ENCODE measurements around the gene TMEM156.
"Not testable (repeated sequence)": the region's sequence is repeated elsewhere in the genome, so short reads cannot be mapped to it uniquely, and the experiment has no call there.

The TMEM156 gene

DNA sequence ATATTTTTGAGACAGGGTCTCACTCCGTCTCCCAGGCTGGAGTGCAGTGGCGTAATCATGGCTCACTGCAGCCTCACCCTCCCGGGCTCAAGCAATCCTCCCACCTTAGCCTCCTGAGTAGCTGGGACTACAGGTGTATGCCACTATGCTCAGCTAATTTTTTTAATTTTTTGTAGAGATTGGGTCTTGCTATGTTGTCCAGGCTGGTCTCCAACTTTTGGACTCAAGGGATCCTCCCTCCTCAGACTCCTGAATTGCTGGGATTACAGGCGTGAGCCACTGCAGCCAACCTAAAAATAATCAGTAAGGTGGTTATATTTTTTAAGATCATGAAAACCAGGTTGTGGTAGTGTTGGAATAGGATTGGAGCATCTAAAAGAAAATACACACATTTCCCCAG is 38.1 kb downstream of the TMEM156 start:
- no peaks in the 10 kb centered on the region for H4K20me1 ChIP-seq (ENCODE audit: insufficient read depth, low read length)
- H3K9ac ChIP-seq (ENCODE audit: low read depth, low read length): no peak overlapping the region
- no peaks in the 10 kb centered on the region for H3K4me1 ChIP-seq (ENCODE audit: insufficient read depth, low read length)
- no peaks in the 10 kb centered on the region for H3K79me2 ChIP-seq (ENCODE audit: insufficient read depth, low read length)
- no peak for DNase-seq
- H2AFZ ChIP-seq (ENCODE audit: low read depth, low read length): no peak overlapping the region
- no peak for TF ChIP-seq EZH2 (IDR thresholded peaks at IDR 0.05; ENCODE audit: borderline replicate concordance, low read depth, low read length, severe bottlenecking)
- TF ChIP-seq, protein P1, sequence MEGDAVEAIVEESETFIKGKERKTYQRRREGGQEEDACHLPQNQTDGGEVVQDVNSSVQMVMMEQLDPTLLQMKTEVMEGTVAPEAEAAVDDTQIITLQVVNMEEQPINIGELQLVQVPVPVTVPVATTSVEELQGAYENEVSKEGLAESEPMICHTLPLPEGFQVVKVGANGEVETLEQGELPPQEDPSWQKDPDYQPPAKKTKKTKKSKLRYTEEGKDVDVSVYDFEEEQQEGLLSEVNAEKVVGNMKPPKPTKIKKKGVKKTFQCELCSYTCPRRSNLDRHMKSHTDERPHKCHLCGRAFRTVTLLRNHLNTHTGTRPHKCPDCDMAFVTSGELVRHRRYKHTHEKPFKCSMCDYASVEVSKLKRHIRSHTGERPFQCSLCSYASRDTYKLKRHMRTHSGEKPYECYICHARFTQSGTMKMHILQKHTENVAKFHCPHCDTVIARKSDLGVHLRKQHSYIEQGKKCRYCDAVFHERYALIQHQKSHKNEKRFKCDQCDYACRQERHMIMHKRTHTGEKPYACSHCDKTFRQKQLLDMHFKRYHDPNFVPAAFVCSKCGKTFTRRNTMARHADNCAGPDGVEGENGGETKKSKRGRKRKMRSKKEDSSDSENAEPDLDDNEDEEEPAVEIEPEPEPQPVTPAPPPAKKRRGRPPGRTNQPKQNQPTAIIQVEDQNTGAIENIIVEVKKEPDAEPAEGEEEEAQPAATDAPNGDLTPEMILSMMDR (IDR thresholded peaks at IDR 0.05; ENCODE audit: borderline replicate concordance, extremely low read depth, low read length, poor library complexity, severe bottlenecking): no peak
- H3K36me3 ChIP-seq (ENCODE audit: insufficient read depth, low read length): no peaks in the 10 kb centered on the region; the same call in 1 of the 2 replicates
- no peak for ATAC-seq (ENCODE audit: insufficient read depth, low read depth)
- no peak overlapping the region for H3K4me2 ChIP-seq (ENCODE audit: insufficient read depth, low read length)
- H3K4me3 ChIP-seq (ENCODE audit: low read depth in 1 of 2, low read length in 2 of 2): no peak overlapping the region
- no peaks in the 10 kb centered on the region for H3K27me3 ChIP-seq (ENCODE audit: insufficient read depth, low read length, poor library complexity)
- no peak overlapping the region for H3K27ac ChIP-seq (ENCODE audit: low read length)
- H3K9me3 ChIP-seq (ENCODE audit: insufficient read depth, low read length, severe bottlenecking): no peaks in the 10 kb centered on the region

DNA sequence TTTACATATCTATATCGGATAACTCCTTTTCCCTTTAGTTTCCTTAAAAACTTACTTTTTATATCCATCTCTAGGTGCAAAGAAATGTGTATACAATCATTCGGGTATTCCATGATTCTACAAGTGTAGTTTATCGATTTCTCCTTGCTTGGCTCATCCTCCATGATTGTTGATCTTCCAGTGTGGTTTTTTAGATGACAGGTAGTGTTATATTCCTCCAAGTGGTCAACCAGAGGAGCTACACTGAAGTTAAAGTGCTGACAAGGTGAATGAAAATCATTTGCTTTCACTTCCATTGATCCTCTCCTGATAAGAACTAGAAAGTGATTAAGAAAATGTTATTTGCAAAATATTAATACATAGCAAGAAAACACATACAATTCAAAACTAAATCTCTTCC is 38.5 kb downstream of the TMEM156 start:
- TF ChIP-seq, protein P1 (IDR thresholded peaks at IDR 0.05; ENCODE audit: borderline replicate concordance, extremely low read depth, low read length, poor library complexity, severe bottlenecking): no peak
- no peak for TF ChIP-seq EZH2 (IDR thresholded peaks at IDR 0.05; ENCODE audit: borderline replicate concordance, low read depth, low read length, severe bottlenecking)
- Histone ChIP-seq H3K9ac (ENCODE audit: low read depth, low read length) (no peak overlapping the region), H3K27ac (ENCODE audit: low read length) (no peak overlapping the region), H4K20me1 (ENCODE audit: insufficient read depth, low read length) (no peaks in the 10 kb centered on the region), H3K36me3 (ENCODE audit: insufficient read depth, low read length) (no peaks in the 10 kb centered on the region; the same call in 1 of the 2 replicates), H3K4me1 (ENCODE audit: insufficient read depth, low read length) (no peaks in the 10 kb centered on the region), H3K4me3 (ENCODE audit: low read depth in 1 of 2, low read length in 2 of 2) (no peak overlapping the region), H3K27me3 (ENCODE audit: insufficient read depth, low read length, poor library complexity) (no peaks in the 10 kb centered on the region), H3K9me3 (ENCODE audit: insufficient read depth, low read length, severe bottlenecking) (no peaks in the 10 kb centered on the region), H3K79me2 (ENCODE audit: insufficient read depth, low read length) (no peaks in the 10 kb centered on the region), H2AFZ (ENCODE audit: low read depth, low read length) (no peak overlapping the region), H3K4me2 (ENCODE audit: insufficient read depth, low read length) (no peak overlapping the region)
- ATAC-seq (ENCODE audit: insufficient read depth, low read depth): no peak
- DNase-seq: no peak

- no peaks in the 10 kb centered on the region for H4K20me1 ChIP-seq (ENCODE audit: insufficient read depth, low read length)
- no peaks in the 10 kb centered on the region for H3K27me3 ChIP-seq (ENCODE audit: insufficient read depth, low read length, poor library complexity)
- no peak for DNase-seq
- no peak overlapping the region for H3K9ac ChIP-seq (ENCODE audit: low read depth, low read length)
- H3K27ac ChIP-seq (ENCODE audit: low read length): no peak overlapping the region
- H3K4me1 ChIP-seq (ENCODE audit: insufficient read depth, low read length): no peaks in the 10 kb centered on the region
- H3K36me3 ChIP-seq (ENCODE audit: insufficient read depth, low read length): no peaks in the 10 kb centered on the region; the same call in 1 of the 2 replicates
- no peak for ATAC-seq (ENCODE audit: insufficient read depth, low read depth)
- no peak overlapping the region for H3K4me3 ChIP-seq (ENCODE audit: low read depth in 1 of 2, low read length in 2 of 2)
- TF ChIP-seq, protein P1 (IDR thresholded peaks at IDR 0.05; ENCODE audit: borderline replicate concordance, extremely low read depth, low read length, poor library complexity, severe bottlenecking): no peak
- TF ChIP-seq EZH2 (IDR thresholded peaks at IDR 0.05; ENCODE audit: borderline replicate concordance, low read depth, low read length, severe bottlenecking): no peak
- H3K4me2 ChIP-seq (ENCODE audit: insufficient read depth, low read length): no peak overlapping the region
- no peaks in the 10 kb centered on the region for H3K9me3 ChIP-seq (ENCODE audit: insufficient read depth, low read length, severe bottlenecking)
- no peak overlapping the region for H2AFZ ChIP-seq (ENCODE audit: low read depth, low read length)
- H3K79me2 ChIP-seq (ENCODE audit: insufficient read depth, low read length): no peaks in the 10 kb centered on the region
Observed at GRCh38 chr4:38990241-38990640, 42.0 kb downstream of the TMEM156 start.

- H3K79me2 ChIP-seq (ENCODE audit: insufficient read depth, low read length): no peaks in the 10 kb centered on the region
- DNase-seq (no peak), ATAC-seq (ENCODE audit: insufficient read depth, low read depth) (no peak)
- no peaks in the 10 kb centered on the region for H3K4me1 ChIP-seq (ENCODE audit: insufficient read depth, low read length)
- H4K20me1 ChIP-seq (ENCODE audit: insufficient read depth, low read length): no peaks in the 10 kb centered on the region
- H3K4me3 ChIP-seq (ENCODE audit: low read depth in 1 of 2, low read length in 2 of 2): no peak overlapping the region
- no peaks in the 10 kb centered on the region for H3K27me3 ChIP-seq (ENCODE audit: insufficient read depth, low read length, poor library complexity)
- no peak overlapping the region for H3K9ac ChIP-seq (ENCODE audit: low read depth, low read length)
- TF ChIP-seq EZH2 (IDR thresholded peaks at IDR 0.05; ENCODE audit: borderline replicate concordance, low read depth, low read length, severe bottlenecking): no peak
- TF ChIP-seq, protein P1 (IDR thresholded peaks at IDR 0.05; ENCODE audit: borderline replicate concordance, extremely low read depth, low read length, poor library complexity, severe bottlenecking): no peak
- H3K4me2 ChIP-seq (ENCODE audit: insufficient read depth, low read length): no peak overlapping the region
- no peaks in the 10 kb centered on the region for H3K36me3 ChIP-seq (ENCODE audit: insufficient read depth, low read length)
- no peak overlapping the region for H3K27ac ChIP-seq (ENCODE audit: low read length)
- H3K9me3 ChIP-seq (ENCODE audit: insufficient read depth, low read length, severe bottlenecking): no peaks in the 10 kb centered on the region
- H2AFZ ChIP-seq (ENCODE audit: low read depth, low read length): no peak overlapping the region
Observed at GRCh38 chr4:38989487-38989886, 42.7 kb downstream of the TMEM156 start.

DNA sequence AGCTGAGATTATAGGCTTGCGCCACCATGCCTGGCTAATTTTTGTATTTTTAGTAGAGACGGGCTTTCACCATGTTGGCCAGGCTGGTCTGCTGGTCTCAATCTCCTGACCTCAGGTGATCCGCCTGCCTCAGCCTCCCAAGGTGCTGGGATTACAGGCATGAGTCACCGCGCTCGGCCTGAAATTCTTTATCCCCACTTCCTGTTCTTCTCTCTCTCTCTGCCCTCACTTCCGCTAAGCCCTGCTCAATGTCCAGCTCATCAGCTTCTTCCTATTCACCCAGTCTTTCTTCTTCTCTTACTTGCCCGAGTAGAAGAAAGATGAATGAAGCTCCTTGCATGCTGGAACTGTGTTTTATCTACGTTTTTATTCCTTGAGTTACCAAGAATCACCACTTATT is 43.9 kb downstream of the TMEM156 start:
- H3K4me3 ChIP-seq (ENCODE audit: low read depth in 1 of 2, low read length in 2 of 2); H3K27ac ChIP-seq (ENCODE audit: low read length); ATAC-seq (ENCODE audit: insufficient read depth, low read depth); DNase-seq; H2AFZ ChIP-seq (ENCODE audit: low read depth, low read length); H3K4me2 ChIP-seq (ENCODE audit: insufficient read depth, low read length); H3K79me2 ChIP-seq (ENCODE audit: insufficient read depth, low read length); H3K4me1 ChIP-seq (ENCODE audit: insufficient read depth, low read length); H3K36me3 ChIP-seq (ENCODE audit: insufficient read depth, low read length); H3K9ac ChIP-seq (ENCODE audit: low read depth, low read length); H3K9me3 ChIP-seq (ENCODE audit: insufficient read depth, low read length, severe bottlenecking); H4K20me1 ChIP-seq (ENCODE audit: insufficient read depth, low read length); H3K27me3 ChIP-seq (ENCODE audit: insufficient read depth, low read length, poor library complexity): not testable (repeated sequence)
